ENCODE measurements around the gene CNOT3.
"Not testable (repeated sequence)": the region's sequence is repeated elsewhere in the genome, so short reads cannot be mapped to it uniquely, and the experiment has no call there.

Gene CNOT3

GRCh38 chr19:54169149-54169740, 31.7 kb downstream of the CNOT3 start:
- H3K9ac ChIP-seq (ENCODE audit: low read depth in 1 of 2, low read length in 2 of 2), result no peak overlapping the region
- H3K4me1 ChIP-seq (ENCODE audit: control insufficient read depth in 2 of 2, insufficient read depth in 2 of 2, low read length in 2 of 2), result peaks cover 9 to 19% of the 10 kb centered on the region in 2 donors
- H3K27ac ChIP-seq (ENCODE audit: low read depth in 2 of 2, low read length in 2 of 2), result no peak overlapping the region
- H3K4me3 ChIP-seq (ENCODE audit: low read length in 2 of 2), result no peak overlapping the region
- H3K27me3 ChIP-seq (ENCODE audit: control insufficient read depth in 2 of 2, insufficient read depth in 2 of 2, low read length in 2 of 2), result no peaks in the 10 kb centered on the region
- H3K36me3 ChIP-seq (ENCODE audit: control insufficient read depth in 2 of 2, insufficient read depth in 2 of 2, low read length in 2 of 2), result no peaks in the 10 kb centered on the region
- H3K9me3 ChIP-seq (ENCODE audit: control insufficient read depth in 2 of 2, low read length in 2 of 2), result no peaks in the 10 kb centered on the region

GRCh38 chr19:54171736-54172431, 34.3 kb downstream of the CNOT3 start:
- Histone ChIP-seq H3K27ac (ENCODE audit: low read depth in 2 of 2, low read length in 2 of 2) (peak overlapping the region in 1 of 2 donors; percentile 89), H3K4me3 (ENCODE audit: low read length in 2 of 2) (peak overlapping the region in 1 of 2 donors; percentile 31)
- not testable (repeated sequence) for H3K9ac ChIP-seq (ENCODE audit: low read depth in 1 of 2, low read length in 2 of 2); H3K27me3 ChIP-seq (ENCODE audit: control insufficient read depth in 2 of 2, insufficient read depth in 2 of 2, low read length in 2 of 2); H3K4me1 ChIP-seq (ENCODE audit: control insufficient read depth in 2 of 2, insufficient read depth in 2 of 2, low read length in 2 of 2); H3K9me3 ChIP-seq (ENCODE audit: control insufficient read depth in 2 of 2, low read length in 2 of 2); H3K36me3 ChIP-seq (ENCODE audit: control insufficient read depth in 2 of 2, insufficient read depth in 2 of 2, low read length in 2 of 2)

GRCh38 chr19:54172471-54173358, 35.2 kb downstream of the CNOT3 start, which contains the start of gene TMC4:
TMC4 (minus strand) TSS chr19:54173160; CDS start chr19:54173117, 43 bp downstream.
- H3K27me3 ChIP-seq (ENCODE audit: control insufficient read depth in 2 of 2, insufficient read depth in 2 of 2, low read length in 2 of 2), result no peaks in the 10 kb centered on the region
- H3K4me1 ChIP-seq (ENCODE audit: control insufficient read depth in 2 of 2, insufficient read depth in 2 of 2, low read length in 2 of 2), result peaks cover 3 to 9% of the 10 kb centered on the region in 2 donors
- no peaks in the 10 kb centered on the region for H3K36me3 ChIP-seq (ENCODE audit: control insufficient read depth in 2 of 2, insufficient read depth in 2 of 2, low read length in 2 of 2)
- peak within 1 kb of the TSS; percentile 89 to 91 for H3K27ac ChIP-seq (ENCODE audit: low read depth in 2 of 2, low read length in 2 of 2)
- H3K9me3 ChIP-seq (ENCODE audit: control insufficient read depth in 2 of 2, low read length in 2 of 2), result no peaks in the 10 kb centered on the region
- H3K9ac ChIP-seq (ENCODE audit: low read depth in 1 of 2, low read length in 2 of 2), result peak within 1 kb of the TSS; percentile 87 to 96
- H3K4me3 ChIP-seq (ENCODE audit: low read length in 2 of 2), result peak within 1 kb of the TSS; percentile 74 to 83

GRCh38 chr19:54173359-54173699, 35.8 kb downstream of the CNOT3 start:
- H3K27ac ChIP-seq (ENCODE audit: low read depth in 2 of 2, low read length in 2 of 2), result no peak overlapping the region
- peaks cover 1 to 7% of the 10 kb centered on the region in 2 donors for H3K4me1 ChIP-seq (ENCODE audit: control insufficient read depth in 2 of 2, insufficient read depth in 2 of 2, low read length in 2 of 2)
- H3K9ac ChIP-seq (ENCODE audit: low read depth in 1 of 2, low read length in 2 of 2), result peak overlapping the region in 1 of 2 donors; percentile 27
- no peaks in the 10 kb centered on the region for H3K9me3 ChIP-seq (ENCODE audit: control insufficient read depth in 2 of 2, low read length in 2 of 2)
- peak overlapping the region; percentile 31 to 74 for H3K4me3 ChIP-seq (ENCODE audit: low read length in 2 of 2)
- H3K27me3 ChIP-seq (ENCODE audit: control insufficient read depth in 2 of 2, insufficient read depth in 2 of 2, low read length in 2 of 2), result no peaks in the 10 kb centered on the region
- H3K36me3 ChIP-seq (ENCODE audit: control insufficient read depth in 2 of 2, insufficient read depth in 2 of 2, low read length in 2 of 2), result peaks cover 0 to 3% of the 10 kb centered on the region in 2 donors

- Histone ChIP-seq H3K27me3 (ENCODE audit: control insufficient read depth in 2 of 2, insufficient read depth in 2 of 2, low read length in 2 of 2) (no peaks in the 10 kb centered on the region), H3K36me3 (ENCODE audit: control insufficient read depth in 2 of 2, insufficient read depth in 2 of 2, low read length in 2 of 2) (peaks cover 0 to 8% of the 10 kb centered on the region in 2 donors), H3K4me3 (ENCODE audit: low read length in 2 of 2) (no peak overlapping the region), H3K9ac (ENCODE audit: low read depth in 1 of 2, low read length in 2 of 2) (no peak overlapping the region), H3K9me3 (ENCODE audit: control insufficient read depth in 2 of 2, low read length in 2 of 2) (no peaks in the 10 kb centered on the region), H3K4me1 (ENCODE audit: control insufficient read depth in 2 of 2, insufficient read depth in 2 of 2, low read length in 2 of 2) (peaks cover 0 to 5% of the 10 kb centered on the region in 2 donors), H3K27ac (ENCODE audit: low read depth in 2 of 2, low read length in 2 of 2) (no peak overlapping the region)
Observed at GRCh38 chr19:54173951-54174834, 36.6 kb downstream of the CNOT3 start.

GRCh38 chr19:54178581-54179261, 41.2 kb downstream of the CNOT3 start:
- no peak overlapping the region for H3K27ac ChIP-seq (ENCODE audit: low read depth in 2 of 2, low read length in 2 of 2)
- H3K27me3 ChIP-seq (ENCODE audit: control insufficient read depth in 2 of 2, insufficient read depth in 2 of 2, low read length in 2 of 2), result no peaks in the 10 kb centered on the region
- H3K36me3 ChIP-seq (ENCODE audit: control insufficient read depth in 2 of 2, insufficient read depth in 2 of 2, low read length in 2 of 2), result peaks cover 12 to 15% of the 10 kb centered on the region in 2 donors

GRCh38 chr19:54179262-54179852, 41.8 kb downstream of the CNOT3 start:
- Histone ChIP-seq H3K4me3 (ENCODE audit: low read length in 2 of 2) (no peak overlapping the region), H3K27ac (ENCODE audit: low read depth in 2 of 2, low read length in 2 of 2) (no peak overlapping the region), H3K9me3 (ENCODE audit: control insufficient read depth in 2 of 2, low read length in 2 of 2) (no peaks in the 10 kb centered on the region), H3K36me3 (ENCODE audit: control insufficient read depth in 2 of 2, insufficient read depth in 2 of 2, low read length in 2 of 2) (peaks cover 12 to 15% of the 10 kb centered on the region in 2 donors), H3K4me1 (ENCODE audit: control insufficient read depth in 2 of 2, insufficient read depth in 2 of 2, low read length in 2 of 2) (peaks cover 4 to 5% of the 10 kb centered on the region in 2 donors), H3K27me3 (ENCODE audit: control insufficient read depth in 2 of 2, insufficient read depth in 2 of 2, low read length in 2 of 2) (no peaks in the 10 kb centered on the region), H3K9ac (ENCODE audit: low read depth in 1 of 2, low read length in 2 of 2) (no peak overlapping the region)

More at GRCh38 chr19:54178581-54179261, 41.2 kb downstream of the CNOT3 start:
- Histone ChIP-seq H3K4me3 (ENCODE audit: low read length in 2 of 2) (no peak overlapping the region), H3K4me1 (ENCODE audit: control insufficient read depth in 2 of 2, insufficient read depth in 2 of 2, low read length in 2 of 2) (peaks cover 4 to 5% of the 10 kb centered on the region in 2 donors), H3K9ac (ENCODE audit: low read depth in 1 of 2, low read length in 2 of 2) (no peak overlapping the region), H3K9me3 (ENCODE audit: control insufficient read depth in 2 of 2, low read length in 2 of 2) (no peaks in the 10 kb centered on the region)

GRCh38 chr19:54179921-54180461, 42.4 kb downstream of the CNOT3 start:
- Histone ChIP-seq H3K4me1 (ENCODE audit: control insufficient read depth in 2 of 2, insufficient read depth in 2 of 2, low read length in 2 of 2) (peaks cover 4 to 5% of the 10 kb centered on the region in 2 donors), H3K9me3 (ENCODE audit: control insufficient read depth in 2 of 2, low read length in 2 of 2) (no peaks in the 10 kb centered on the region), H3K9ac (ENCODE audit: low read depth in 1 of 2, low read length in 2 of 2) (peak overlapping the region in 1 of 2 donors; percentile 8), H3K27ac (ENCODE audit: low read depth in 2 of 2, low read length in 2 of 2) (no peak overlapping the region), H3K27me3 (ENCODE audit: control insufficient read depth in 2 of 2, insufficient read depth in 2 of 2, low read length in 2 of 2) (no peaks in the 10 kb centered on the region), H3K36me3 (ENCODE audit: control insufficient read depth in 2 of 2, insufficient read depth in 2 of 2, low read length in 2 of 2) (peaks cover 12 to 15% of the 10 kb centered on the region in 2 donors), H3K4me3 (ENCODE audit: low read length in 2 of 2) (no peak overlapping the region)
